IMR-90 (cell line): Measurements from ENCODE around the gene SV2B. TPM values are rescaled to one million over a fixed set of nuclear protein-coding genes. Genes with fewer than 3 reads are reported as not detected.

Experiments
- ATAC-seq: fragments of 200-7000 bp; cut with Tn5 transposase; 2 replicates; pipeline ENCODE4 v1.9.1; 2020; ENCODE audit warnings: low read depth, mild to moderate bottlenecking, moderate library complexity
- BruUV-seq: library from RNA; stranded (reverse); fragments of 400-500 nt; replicated peaks from 2 replicates; lab custom pipeline; 2021; lab: Mats Ljungman, UMichigan
- CTCF ChIA-PET: fragments of 300-600 bp; formaldehyde crosslinking; extraction: SDS; loops from one replicate; lab custom pipeline; 2021; ENCODE audit warnings: antibody characterized with exemption; lab: Yijun Ruan, JAX
- POLR2A ChIA-PET: fragments of 300-600 bp; sonication (Branson Sonifier 250); formaldehyde crosslinking; loops from one replicate; lab custom pipeline; 2022; ENCODE audit warnings: antibody characterized with exemption; ENCODE audit not compliant: unreplicated experiment; lab: Charles Lee
- DNase-seq: peaks from one replicate; pipeline ENCODE4 v3.0.0; 2013
- H2AFZ ChIP-seq: replicated peaks from 2 replicates; pipeline ENCODE3; 2013; ENCODE audit warnings: low read length, mild to moderate bottlenecking; ENCODE audit not compliant: poor library complexity
- H2AK5ac ChIP-seq: 2 replicates; pipeline ENCODE4 v1.6.1; 2013; ENCODE audit warnings: low read depth, low read length, inconsistent platforms
- H2AK9ac ChIP-seq: replicated peaks from 2 replicates; pipeline ENCODE3; 2013; ENCODE audit warnings: mild to moderate bottlenecking, low read depth, low read length, moderate library complexity; ENCODE audit not compliant: poor library complexity
- H2BK120ac ChIP-seq: 2 replicates; pipeline ENCODE4 v1.6.1; 2013; ENCODE audit warnings: low read depth, low read length, inconsistent platforms
- H2BK15ac ChIP-seq: 3 replicates; pipeline ENCODE4 v1.6.1; 2013; ENCODE audit warnings: low read depth, low read length, inconsistent platforms
- H2BK20ac ChIP-seq: 2 replicates; pipeline ENCODE4 v1.6.1; 2013; ENCODE audit warnings: low read depth, mild to moderate bottlenecking, inconsistent platforms, low read length, moderate library complexity
- H2BK5ac ChIP-seq: 2 replicates; pipeline ENCODE4 v1.6.1; 2013; ENCODE audit warnings: mild to moderate bottlenecking, low read depth, low read length, inconsistent platforms; ENCODE audit not compliant: poor library complexity, severe bottlenecking
- H3K14ac ChIP-seq: replicated peaks from 2 replicates; pipeline ENCODE4 v1.6.1; 2013; ENCODE audit warnings: low read depth, low read length, inconsistent platforms
- H3K18ac ChIP-seq: 2 replicates; pipeline ENCODE4 v1.6.1; 2013; ENCODE audit warnings: low read depth, low read length, control low read depth
- H3K23ac ChIP-seq: 2 replicates; pipeline ENCODE4 v1.6.1; 2013; ENCODE audit warnings: low read depth, low read length, inconsistent platforms
- H3K27ac ChIP-seq: 2 replicates; pipeline ENCODE4 v1.5.1; 2013; ENCODE audit warnings: mild to moderate bottlenecking, control low read depth, low read length; ENCODE audit not compliant: insufficient read depth
- H3K27me3 ChIP-seq: 2 replicates; pipeline ENCODE4 v1.6.1; 2013; ENCODE audit warnings: low read length; ENCODE audit not compliant: control insufficient read depth, insufficient read depth
- H3K36me3 ChIP-seq: 2 replicates; pipeline ENCODE4 v1.6.1; 2013; ENCODE audit warnings: low read length, mixed read lengths; ENCODE audit not compliant: control insufficient read depth, insufficient read depth
- H3K4ac ChIP-seq: 2 replicates; pipeline ENCODE4 v1.6.1; 2013; ENCODE audit warnings: low read depth, low read length, inconsistent platforms
- H3K4me1 ChIP-seq: 2 replicates; pipeline ENCODE4 v1.6.1; 2013; ENCODE audit warnings: low read length, mixed read lengths; ENCODE audit not compliant: control insufficient read depth, insufficient read depth
- H3K4me2 ChIP-seq: 2 replicates; pipeline ENCODE4 v1.6.1; 2013; ENCODE audit warnings: low read depth, mild to moderate bottlenecking, control low read depth, low read length, moderate library complexity
- H3K4me3 ChIP-seq: 2 replicates; pipeline ENCODE4 v1.5.1; 2013; ENCODE audit warnings: low read depth, mild to moderate bottlenecking, control low read depth, low read length, moderate library complexity; ENCODE audit not compliant: insufficient read depth
- H3K56ac ChIP-seq: 2 replicates; pipeline ENCODE4 v1.6.1; 2013; ENCODE audit warnings: low read length, inconsistent platforms; ENCODE audit not compliant: insufficient read depth; ENCODE audit errors: extremely low read depth
- H3K79me1 ChIP-seq, 2 experiments: 2 replicates each; pipeline ENCODE4 v1.6.1; 2013; ENCODE audit warnings: low read length in 2 of 2, inconsistent platforms in 1 of 2, low read depth in 1 of 2
- H3K9ac ChIP-seq: 2 replicates; pipeline ENCODE4 v1.6.1; 2013; ENCODE audit warnings: low read depth, low read length, control low read depth
- H3K9me1 ChIP-seq: 2 replicates; pipeline ENCODE4 v1.6.1; 2013; ENCODE audit warnings: low read length, inconsistent platforms; ENCODE audit not compliant: insufficient read depth
- H3K9me3 ChIP-seq: 2 replicates; pipeline ENCODE4 v1.6.1; 2013; ENCODE audit warnings: low read length; ENCODE audit not compliant: control insufficient read depth, insufficient read depth
- H4K20me1 ChIP-seq: 2 replicates; pipeline ENCODE4 v1.6.1; 2013; ENCODE audit warnings: low read length, inconsistent platforms; ENCODE audit not compliant: insufficient read depth
- H4K5ac ChIP-seq: 2 replicates; pipeline ENCODE4 v1.6.1; 2013; ENCODE audit warnings: mild to moderate bottlenecking, low read depth, low read length, control low read depth
- H4K8ac ChIP-seq, 2 experiments: 2 replicates each; pipeline ENCODE4 v1.6.1; 2013; ENCODE audit warnings: low read depth in 2 of 2, low read length in 2 of 2, control low read depth in 1 of 2, inconsistent platforms in 1 of 2
- H4K91ac ChIP-seq: 2 replicates; pipeline ENCODE4 v1.6.1; 2013; ENCODE audit warnings: low read depth, low read length, inconsistent platforms; ENCODE audit not compliant: insufficient read depth
- BHLHE40 ChIP-seq: fragments of 150-350 bp; IDR thresholded peaks from 2 replicates; pipeline ENCODE4 v1.6.1; 2016; ENCODE audit warnings: mild to moderate bottlenecking, low read depth, low read length
- CEBPB ChIP-seq: IDR thresholded peaks from 2 replicates; pipeline ENCODE4 v1.6.1; 2012; ENCODE audit warnings: low read depth, low read length, improper control_type of control experiment
- ELK1 ChIP-seq: fragments of 150-350 bp; IDR thresholded peaks from 2 replicates; pipeline ENCODE4 v1.6.1; 2016; ENCODE audit warnings: low read depth, mild to moderate bottlenecking, low read length, moderate library complexity, borderline replicate concordance
- MAFK ChIP-seq: IDR thresholded peaks from 2 replicates; pipeline ENCODE4 v1.6.1; 2012; ENCODE audit warnings: low read depth, low read length, improper control_type of control experiment
- MAZ ChIP-seq: IDR thresholded peaks from 2 replicates; pipeline ENCODE4 v1.6.1; 2012; ENCODE audit warnings: low read depth, mild to moderate bottlenecking, low read length, improper control_type of control experiment, moderate library complexity, borderline replicate concordance
- NFE2L2 ChIP-seq: fragments of 150-350 bp; IDR thresholded peaks from 2 replicates; pipeline ENCODE4 v1.6.1; 2016; ENCODE audit warnings: low read depth, mild to moderate bottlenecking, low read length
- RFX5 ChIP-seq: IDR thresholded peaks from 2 replicates; pipeline ENCODE4 v1.8.0; 2012; ENCODE audit warnings: low read depth, mild to moderate bottlenecking, low read length, moderate library complexity
- WGBS, 2 experiments: methylation state at CpG; one replicate each; pipeline versions ENCODE4 v1.1.5 to v1.1.7; 2013; ENCODE audit warnings: missing lambda C conversion rate in 2 of 2; ENCODE audit not compliant: insufficient read length in 1 of 2; ENCODE audit errors: extremely low coverage in 2 of 2; 5-methylcytosine and 5-hydroxymethylcytosine counted together
- dilution Hi-C: fragments of 300-500 bp; cut with HindIII; formaldehyde crosslinking; loops from one replicate; pipeline ENCODE4 v1.14.3; 2018; ENCODE audit warnings: low sequenced_read_pairs; ENCODE audit not compliant: unreplicated experiment
- in situ Hi-C: fragments of 300-500 bp; cut with MboI; formaldehyde crosslinking; loops from 3 replicates; pipeline ENCODE4 v1.14.3; 2019; ENCODE audit warnings: low sequenced_read_pairs, inconsistent platforms, mixed read lengths
- intact Hi-C: fragments of 100-400 bp; cut with micrococcal nuclease; formaldehyde crosslinking; loops from 2 replicates; pipeline ENCODE4 v1.10.0; 2022
- polyA plus RNA-seq, 3 experiments: library from polyadenylated mRNA; depleted of rRNA; stranded (reverse); fragments of >200 nt; gene quantifications; 2 replicates each; pipeline ENCODE4 v1.2.3, GENCODE V29; 2012; ENCODE audit warnings: low replicate concordance in 1 of 3
- total RNA-seq: library from RNA; depleted of rRNA; stranded (reverse); fragments of >200 nt; gene quantifications from 2 replicates; pipeline ENCODE4 v1.2.3, GENCODE V29; 2012

Gene SV2B
- total and polyA plus RNA-seq, 2 of the 4 experiments (the other 2 are of a cell fraction) = not detected

GRCh38 chr15:91122296-91122695 lies 22.2 kb downstream of the SV2B start:
- dilution Hi-C loops (no loop called here), intact Hi-C loops (no loop called here), in situ Hi-C loops (no loop called here)
- Histone ChIP-seq H4K91ac (no peak overlapping the region), H3K4ac (no peak overlapping the region), H2BK15ac (no peak overlapping the region), H2AFZ (no peak overlapping the region), H3K4me3 (no peak overlapping the region), H3K9me3 (no peaks in the 10 kb centered on the region), H2BK120ac (no peak overlapping the region), H4K8ac (no peak overlapping the region), H3K23ac (no peak overlapping the region), H3K27me3 (peaks cover 5% of the 10 kb centered on the region), H3K4me2 (no peak overlapping the region), H3K36me3 (no peaks in the 10 kb centered on the region), H3K27ac (no peak overlapping the region), H3K79me1 (no peaks in the 10 kb centered on the region), H2BK20ac (no peak overlapping the region), H2BK5ac (no peak overlapping the region), H3K9me1 (no peaks in the 10 kb centered on the region), H2AK9ac (no peak overlapping the region), H3K14ac (no peak overlapping the region), H3K9ac (no peak overlapping the region), H4K5ac (no peak overlapping the region), H4K20me1 (no peaks in the 10 kb centered on the region), H3K18ac (no peak overlapping the region), H3K4me1 (no peaks in the 10 kb centered on the region), H3K56ac (no peak overlapping the region), H2AK5ac (no peak overlapping the region)
- WGBS, 2 experiments = no CpG with 5 or more reads among the region's 1 CpG
- no TSS peak for BruUV-seq
- ChIA-PET POLR2A (no interaction called here), CTCF (no interaction called here)
- ATAC-seq (no peak), DNase-seq (no peak)
- TF ChIP-seq MAZ (no peak), BHLHE40 (no peak), CEBPB (no peak), MAFK (no peak), RFX5 (no peak), ELK1 (no peak), NFE2L2 (no peak)
